Measurements from ENCODE around the gene ANGPTL4.
"Not testable (repeated sequence)": the region's sequence is repeated elsewhere in the genome, so short reads cannot be mapped to it uniquely, and the experiment has no call there.

Gene ANGPTL4

GRCh38 chr19:8363803-8364771 is at the start of gene ANGPTL4:
ANGPTL4 (plus strand) TSS chr19:8364155; CDS start chr19:8364322, 167 bp downstream.
- no peak for DNase-seq

DNA sequence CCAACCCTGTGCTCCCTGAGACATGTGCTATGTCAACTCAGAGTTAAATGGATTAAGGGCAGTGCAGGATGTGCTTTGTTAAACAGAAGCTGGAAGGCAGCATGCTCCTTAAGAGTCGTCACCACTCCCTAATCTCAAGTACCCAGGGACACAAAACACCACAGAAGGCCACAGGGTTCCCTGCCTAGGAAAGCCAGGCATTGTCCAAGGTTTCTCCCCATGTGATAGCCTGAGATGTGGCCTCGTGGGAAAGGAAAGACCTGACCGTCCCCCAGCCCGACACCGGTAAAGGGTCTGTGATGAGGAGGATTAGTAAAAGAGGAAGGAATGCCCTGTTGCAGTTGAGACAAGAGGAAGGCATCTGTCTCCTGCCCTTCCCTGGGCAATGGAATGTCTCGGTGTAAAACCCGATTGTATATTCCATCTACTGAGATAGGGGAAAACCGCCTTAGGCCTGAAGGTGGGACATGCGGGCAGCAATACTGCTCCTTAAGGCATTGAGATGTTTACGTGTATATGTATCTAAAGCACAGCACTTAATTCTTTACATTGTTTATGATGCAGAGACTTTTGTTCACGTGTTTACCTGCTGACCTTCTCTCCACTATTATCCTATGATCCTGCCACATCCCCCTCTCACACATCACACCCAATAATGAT is 48.8 kb upstream of the ANGPTL4 start:
- DNase-seq, result not testable (repeated sequence)

DNA sequence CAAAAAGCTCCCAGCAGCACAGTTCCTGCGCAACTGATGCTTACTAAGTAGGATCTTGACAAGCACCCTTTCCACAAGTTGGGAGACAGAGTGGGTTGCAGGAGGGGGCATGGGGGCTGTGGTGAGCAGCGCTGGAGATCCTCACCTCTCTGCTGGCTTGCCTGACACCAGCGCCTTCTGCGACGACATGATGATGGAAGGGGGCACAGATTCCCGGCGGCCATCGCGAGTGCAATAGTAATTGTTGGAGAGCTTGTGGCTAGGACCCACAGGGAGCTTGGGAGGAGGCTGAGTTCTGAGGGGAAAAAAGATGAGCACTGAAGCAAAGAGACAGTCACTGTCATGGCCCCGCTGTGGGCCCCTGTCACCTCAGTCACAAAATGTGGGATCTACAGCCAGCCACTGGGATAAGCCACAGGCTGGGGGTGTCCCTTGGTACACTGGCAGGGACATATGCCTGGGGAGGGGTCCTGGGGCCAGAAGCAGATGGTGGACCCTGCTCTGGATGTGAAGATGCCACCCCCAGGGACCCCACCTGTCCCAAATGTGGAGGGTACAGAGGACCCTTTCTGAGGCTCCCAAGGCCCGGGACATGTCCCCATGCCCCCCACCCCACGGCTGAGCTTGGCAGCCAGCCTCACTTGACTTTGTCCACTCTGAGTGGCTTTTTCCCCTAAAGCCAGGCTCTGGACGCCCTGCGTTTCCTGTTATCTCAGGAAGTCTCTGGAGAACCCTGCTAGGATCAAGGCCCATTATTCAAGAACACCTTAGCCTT is 47.4 kb upstream of the ANGPTL4 start:
- DNase-seq, result no peak

GRCh38 chr19:8318835-8319234 is 45.1 kb upstream of the ANGPTL4 start:
- not testable (repeated sequence) for DNase-seq

DNA sequence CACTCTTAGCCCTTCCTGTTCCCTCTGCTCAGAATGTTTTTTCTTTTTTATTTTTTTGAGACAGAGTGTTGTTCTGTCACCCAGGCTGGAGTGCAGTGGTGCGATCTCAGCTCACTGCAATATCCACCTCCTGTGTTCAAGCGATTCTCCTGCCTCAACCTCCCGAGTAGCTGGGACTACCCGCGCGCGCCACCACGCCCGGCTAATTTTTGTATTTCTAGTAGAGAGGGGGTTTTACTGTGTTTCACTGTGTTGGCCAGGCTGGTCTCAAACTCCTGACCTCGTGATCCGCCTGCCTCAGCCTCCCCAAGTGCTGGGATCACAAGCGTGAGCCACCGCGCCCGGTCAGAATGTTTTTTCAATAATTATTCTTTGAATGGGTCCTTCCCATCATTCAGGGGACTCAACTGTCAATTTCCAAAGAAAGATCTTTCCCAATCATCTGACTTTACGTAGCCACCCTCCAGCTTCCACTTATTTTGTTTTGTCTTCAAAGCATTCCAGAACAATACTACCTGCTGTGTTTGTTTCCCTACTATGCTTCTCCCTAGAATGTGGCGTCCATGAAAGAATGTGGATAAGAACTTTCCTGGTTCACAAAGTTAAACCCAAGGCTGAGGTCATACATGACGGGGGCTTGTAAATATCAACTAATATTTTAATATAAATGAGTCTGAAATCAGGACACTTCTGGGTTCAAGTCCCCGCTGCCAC is 44.0 kb upstream of the ANGPTL4 start:
- no peak for DNase-seq

GRCh38 chr19:8320564-8321066 is 43.3 kb upstream of the ANGPTL4 start:
- no peak for DNase-seq

GRCh38 chr19:8321067-8321985 is 42.6 kb upstream of the ANGPTL4 start, which contains the start of the genes NDUFA7 and RPS28:
NDUFA7 (minus strand) TSS chr19:8321375; CDS start chr19:8321358, 17 bp downstream.
RPS28 (plus strand) TSS chr19:8321496; CDS start chr19:8321531, 35 bp downstream.
- DNase-seq, result peak; percentile 94 to 96

GRCh38 chr19:8321986-8322637 is 41.8 kb upstream of the ANGPTL4 start:
- no peak for DNase-seq

DNA sequence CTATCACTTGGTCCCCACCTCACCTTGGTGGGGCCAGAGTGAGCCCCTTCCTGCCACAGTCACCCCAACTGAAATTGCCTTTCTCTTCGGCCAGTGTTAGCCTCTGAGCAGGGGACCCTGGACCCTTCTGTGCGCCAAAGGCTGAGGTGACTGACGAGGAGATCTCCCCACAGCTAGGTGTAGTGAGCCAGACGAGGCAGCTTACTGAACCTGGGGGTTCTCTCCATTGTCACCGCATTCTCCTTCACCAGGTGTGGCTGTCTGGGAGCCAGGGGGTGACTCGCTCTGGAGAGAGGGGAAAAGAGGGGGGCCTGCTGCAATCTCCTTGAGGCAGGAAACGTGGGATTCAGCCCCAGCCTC is 41.3 kb upstream of the ANGPTL4 start:
- DNase-seq, result no peak

GRCh38 chr19:8323781-8324185 is 40.2 kb upstream of the ANGPTL4 start:
- no peak for DNase-seq

DNA sequence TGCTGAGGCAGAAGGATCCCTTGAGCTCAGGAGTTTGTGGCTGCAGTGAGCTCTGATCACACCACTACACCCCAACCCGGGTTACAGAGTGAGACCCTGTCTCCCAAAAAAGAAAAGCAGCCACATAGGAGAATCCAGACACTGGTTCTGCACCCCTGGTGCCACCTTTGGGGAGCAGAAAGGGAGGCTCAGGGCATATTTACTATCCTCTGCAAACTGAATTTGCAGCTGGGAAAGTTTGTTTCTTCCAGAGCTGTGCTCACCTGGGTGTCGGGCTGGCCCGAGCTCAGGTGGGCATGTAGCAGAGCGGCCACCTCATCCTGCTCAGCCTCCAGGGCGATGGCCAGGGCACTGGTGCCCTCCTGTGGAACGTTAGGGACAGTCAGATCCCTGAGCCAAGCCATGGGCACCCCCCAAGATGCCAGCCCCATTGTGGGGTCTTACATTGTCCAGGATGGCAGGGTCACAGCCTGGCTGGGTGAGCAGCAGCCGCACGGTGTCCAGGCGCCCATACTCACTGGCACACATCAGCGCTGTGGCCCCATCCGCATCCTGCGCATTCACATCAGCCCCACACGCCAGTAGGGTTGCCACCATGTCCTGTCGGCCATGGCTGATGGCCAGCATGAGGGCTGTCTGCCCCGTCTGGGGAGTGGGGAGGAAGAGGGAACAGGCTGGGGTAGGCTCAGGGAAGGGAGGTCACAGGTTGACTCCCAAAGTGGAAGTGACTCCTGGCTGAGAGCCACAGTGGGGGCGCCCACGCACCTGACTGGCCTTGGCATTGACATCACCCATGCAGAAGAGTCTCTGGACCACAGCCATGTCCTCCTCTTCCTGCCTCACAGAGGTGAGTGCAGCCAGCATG is 39.5 kb upstream of the ANGPTL4 start:
- no peak for DNase-seq

DNA sequence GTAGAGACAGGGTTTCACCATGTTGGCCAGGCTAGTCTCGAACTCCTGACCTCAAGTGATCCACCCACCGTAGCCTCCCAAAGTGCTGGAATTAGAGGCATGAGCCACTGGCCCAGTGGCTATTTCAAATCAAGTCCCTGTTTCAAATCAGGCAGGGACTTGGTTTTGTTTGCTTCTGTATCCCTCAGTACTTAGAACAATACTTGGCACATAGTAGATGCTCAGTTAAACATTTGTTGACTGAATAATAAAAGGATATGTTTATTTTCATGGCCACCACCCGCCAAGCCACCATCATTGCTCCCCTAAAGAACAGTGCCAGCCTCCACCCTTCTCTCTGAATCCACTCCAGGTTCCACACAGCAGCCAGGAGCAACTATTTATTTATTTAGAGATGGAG is 38.5 kb upstream of the ANGPTL4 start:
- DNase-seq, result no peak

DNA sequence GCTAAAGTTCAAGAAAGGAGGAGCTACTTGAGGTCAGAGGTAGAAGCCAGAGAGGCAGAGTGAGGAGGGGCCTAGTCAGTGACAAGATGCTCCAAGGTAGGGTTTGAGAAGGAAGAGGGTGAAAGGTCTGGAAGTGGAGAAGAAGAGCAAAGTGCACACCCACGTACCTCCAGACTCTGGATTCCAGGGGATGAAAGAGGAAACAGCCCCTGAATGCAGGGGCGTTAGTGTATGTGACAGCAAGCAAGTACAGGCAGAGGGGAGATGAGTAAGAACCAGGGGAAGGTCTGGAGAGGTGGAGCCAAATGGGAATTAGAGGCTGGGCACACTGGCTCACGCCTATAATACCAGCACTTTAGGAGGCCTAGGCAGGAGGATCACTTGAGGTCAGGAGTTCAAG is 34.0 kb upstream of the ANGPTL4 start:
- no peak for DNase-seq

GRCh38 chr19:8331263-8331845 is 32.6 kb upstream of the ANGPTL4 start:
- DNase-seq, result no peak

DNA sequence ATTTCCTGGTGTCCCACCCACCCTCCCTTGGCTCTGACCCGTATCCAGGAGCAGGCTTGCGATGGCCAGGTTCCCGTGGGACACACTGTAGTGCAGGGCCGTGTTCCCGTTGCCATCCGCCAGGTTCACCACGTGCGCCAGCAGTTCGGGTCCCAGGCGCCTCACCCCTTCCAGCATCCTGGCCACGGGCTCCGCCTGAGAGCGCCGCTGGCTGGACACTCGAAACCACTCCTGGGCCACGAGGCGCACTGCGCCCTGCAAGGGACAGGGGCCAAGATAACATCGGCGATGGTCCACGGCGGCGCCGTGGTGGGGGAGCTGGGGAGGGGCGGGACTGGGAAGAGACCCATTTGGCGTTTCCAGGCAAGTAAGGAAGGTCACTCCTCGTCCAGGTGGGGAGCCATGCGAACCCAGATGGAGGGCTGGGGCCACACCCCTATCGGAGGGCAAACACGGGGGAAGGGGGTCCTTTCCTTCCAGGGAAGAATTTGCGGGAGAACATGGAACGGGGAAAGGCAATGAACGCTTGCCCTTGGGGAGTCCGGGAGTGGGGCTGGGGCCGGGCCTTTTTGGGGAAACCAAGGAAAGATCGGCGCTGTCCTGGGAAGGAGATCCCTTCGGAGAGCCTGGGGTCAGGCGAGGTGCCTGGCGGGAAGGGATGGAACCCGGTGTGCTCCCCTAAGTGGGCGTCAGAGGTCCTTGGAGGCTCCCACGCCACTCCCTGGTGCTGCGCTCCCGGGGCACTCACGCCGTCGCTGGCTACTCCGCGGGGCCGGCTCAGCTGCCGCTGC is 30.8 kb upstream of the ANGPTL4 start:
- DNase-seq, result no peak

GRCh38 chr19:8333767-8334457 is 30.0 kb upstream of the ANGPTL4 start:
- DNase-seq, result no peak
